ENCODE data around the gene OR51D1.
A peak's percentile ranks its signal among the peaks of the same experiment; 100 is the strongest.

- TF ChIP-seq CTCF (IDR thresholded peaks at IDR 0.05 in 4 of 5, conservative IDR thresholded peaks at IDR 0.05 in 1 of 5) (peak; percentile 42 to 88 (median 77)), POLR2A (IDR thresholded peaks at IDR 0.05) (no peak)
These were observed at the start of gene OR51D1 for GRCh38 chr11:4636962-4637661.
